Upper lobe of right lung (tissue), 1 donor: ENCODE measurements around the gene PCNX2. TPM values are rescaled to one million over a fixed set of nuclear protein-coding genes. Genes with fewer than 3 reads are reported as not detected.

Experiments
- ATAC-seq: fragments of 200-7000 bp; cut with Tn5 transposase; one replicate; pipeline ENCODE4 v1.9.1; 2020; ENCODE audit warnings: mild to moderate bottlenecking, moderate library complexity
- DNase-seq: peaks from one replicate; pipeline ENCODE4 v3.0.0-alpha.2; 2020
- H3K27ac ChIP-seq: fragments of 200-600 bp; one replicate; pipeline ENCODE4 v1.8.0; 2022
- H3K27me3 ChIP-seq: fragments of 200-600 bp; one replicate; pipeline ENCODE4 v1.8.0; 2022; ENCODE audit warnings: mild to moderate bottlenecking
- H3K36me3 ChIP-seq: fragments of 200-600 bp; one replicate; pipeline ENCODE4 v1.8.0; 2022
- H3K4me1 ChIP-seq: fragments of 200-600 bp; one replicate; pipeline ENCODE4 v1.8.0; 2022
- H3K4me3 ChIP-seq: fragments of 200-600 bp; one replicate; pipeline ENCODE4 v1.8.0; 2022; ENCODE audit warnings: mild to moderate bottlenecking
- H3K9me3 ChIP-seq: fragments of 200-600 bp; one replicate; pipeline ENCODE4 v1.8.0; 2022
- CTCF ChIP-seq: fragments of 200-600 bp; IDR thresholded peaks from one replicate; pipeline ENCODE4 v1.8.0; 2022; ENCODE audit warnings: antibody characterized with exemption
- intact Hi-C: fragments of 100-400 bp; cut with DNase I; formaldehyde crosslinking; loops from one replicate; pipeline ENCODE4 v1.11.0; 2022
- total RNA-seq: library from RNA; stranded (reverse); fragmentation: NEBNext Ultra II Directional; extraction: Animal tissue kit (Norgen Biotek cat#: 25700); gene quantifications from one replicate; pipeline ENCODE4 v1.2.1, GENCODE V29; 2021
- donor health status: DM: no; HTN: yes; CAD: no; lungs with severe emphysema.

PCNX2 gene
- total RNA-seq, 1 donor from 2014 or later: 6.8 TPM

GRCh38 chr1:232966663-232967062 is 328.9 kb downstream of the PCNX2 start:
- H3K27ac ChIP-seq: peak overlapping the region; percentile 39
- intact Hi-C loops: no loop called here
- ATAC-seq: peak; percentile 90

GRCh38 chr1:232965912-232966217 is 329.7 kb downstream of the PCNX2 start:
- H3K4me3 ChIP-seq: no peak overlapping the region
- peak overlapping the region; percentile 0 for H3K27ac ChIP-seq
- no peaks in the 10 kb centered on the region for H3K9me3 ChIP-seq
- DNase-seq (no peak), ATAC-seq (no peak)
- intact Hi-C loops: no loop called here
- no peak for TF ChIP-seq CTCF
- H3K27me3 ChIP-seq: no peaks in the 10 kb centered on the region
- peaks cover 19% of the 10 kb centered on the region for H3K4me1 ChIP-seq
- H3K36me3 ChIP-seq: peaks cover 15% of the 10 kb centered on the region

More at GRCh38 chr1:232966663-232967062, 328.9 kb downstream of the PCNX2 start:
- peaks cover 23% of the 10 kb centered on the region for H3K36me3 ChIP-seq
- DNase-seq: no peak
- no peaks in the 10 kb centered on the region for H3K9me3 ChIP-seq
- peaks cover 19% of the 10 kb centered on the region for H3K4me1 ChIP-seq
- H3K4me3 ChIP-seq: no peak overlapping the region
- H3K27me3 ChIP-seq: no peaks in the 10 kb centered on the region
- no peak for TF ChIP-seq CTCF

- no peak for DNase-seq
- Histone ChIP-seq H3K4me1 (peaks cover 19% of the 10 kb centered on the region), H3K36me3 (peaks cover 10% of the 10 kb centered on the region), H3K4me3 (no peak overlapping the region), H3K9me3 (no peaks in the 10 kb centered on the region), H3K27ac (no peak overlapping the region), H3K27me3 (no peaks in the 10 kb centered on the region)
- intact Hi-C loops: no loop called here
- no peak for ATAC-seq
- no peak for TF ChIP-seq CTCF
Measured at GRCh38 chr1:232965124-232965911, 330.2 kb downstream of the PCNX2 start.

- H3K27me3 ChIP-seq: no peaks in the 10 kb centered on the region
- peaks cover 6% of the 10 kb centered on the region for H3K36me3 ChIP-seq
- H3K27ac ChIP-seq: no peak overlapping the region
- no peak for ATAC-seq
- intact Hi-C loops: no loop called here
- no peak for TF ChIP-seq CTCF
- no peaks in the 10 kb centered on the region for H3K9me3 ChIP-seq
- peaks cover 19% of the 10 kb centered on the region for H3K4me1 ChIP-seq
- no peak overlapping the region for H3K4me3 ChIP-seq
- DNase-seq: no peak
Measured at GRCh38 chr1:232964601-232965000, 330.9 kb downstream of the PCNX2 start.

- Histone ChIP-seq H3K4me1 (peaks cover 19% of the 10 kb centered on the region), H3K4me3 (no peak overlapping the region), H3K27me3 (no peaks in the 10 kb centered on the region), H3K9me3 (no peaks in the 10 kb centered on the region), H3K36me3 (peaks cover 18% of the 10 kb centered on the region), H3K27ac (peak overlapping the region; percentile 69)
- intact Hi-C loops: no loop called here
- ATAC-seq: peak; percentile 58
- TF ChIP-seq CTCF: no peak
- no peak for DNase-seq
Measured at GRCh38 chr1:232962761-232963745, 332.5 kb downstream of the PCNX2 start.
